Stomach smooth muscle (tissue), 2 donors: ENCODE measurements around the gene B3GNT8.
A peak's percentile ranks its signal among the peaks of the same experiment; 100 is the strongest.

Experiments
- H3K27ac ChIP-seq: one replicate; pipeline ENCODE4 v1.7.0; 2013; ENCODE audit warnings: mild to moderate bottlenecking, low read length, inconsistent platforms
- H3K27me3 ChIP-seq, 2 donors: one replicate each; pipeline ENCODE4 v1.7.0; 2013; ENCODE audit warnings: low read length in 2 of 2; ENCODE audit not compliant: insufficient read depth in 2 of 2, control insufficient read depth in 1 of 2
- H3K36me3 ChIP-seq, 2 donors: one replicate each; pipeline ENCODE4 v1.7.0; 2013; ENCODE audit warnings: low read length in 2 of 2; ENCODE audit not compliant: control insufficient read depth in 2 of 2, insufficient read depth in 2 of 2
- H3K4me1 ChIP-seq: one replicate; pipeline ENCODE4 v1.7.0; 2013; ENCODE audit warnings: low read length; ENCODE audit not compliant: control insufficient read depth, insufficient read depth
- H3K4me3 ChIP-seq, 2 donors: one replicate each; pipeline ENCODE4 v1.7.0; 2013; ENCODE audit warnings: low read length in 2 of 2
- H3K9ac ChIP-seq, 2 donors: one replicate each; pipeline ENCODE4 v1.7.0; 2013; ENCODE audit warnings: low read length in 2 of 2, mild to moderate bottlenecking in 1 of 2
- H3K9me3 ChIP-seq, 2 donors: one replicate each; pipeline ENCODE4 v1.7.0; 2013; ENCODE audit warnings: low read length in 2 of 2; ENCODE audit not compliant: control insufficient read depth in 2 of 2
- donor health status: healthy.
- donor health status: Pancreatic carcinoma.

The B3GNT8 gene

GRCh38 chr19:41403181-41403970, 23.8 kb downstream of the B3GNT8 start:
- H3K27me3 ChIP-seq, result no peaks in the 10 kb centered on the region
- peaks cover 16% of the 10 kb centered on the region for H3K4me1 ChIP-seq
- H3K27ac ChIP-seq, result no peak overlapping the region

GRCh38 chr19:41402010-41402409, 25.2 kb downstream of the B3GNT8 start:
- no peak overlapping the region for H3K27ac ChIP-seq
- H3K9ac ChIP-seq, result no peak overlapping the region
- H3K36me3 ChIP-seq, result peaks cover 4 to 7% of the 10 kb centered on the region in 2 donors
- no peaks in the 10 kb centered on the region for H3K9me3 ChIP-seq
- no peaks in the 10 kb centered on the region for H3K27me3 ChIP-seq
- peaks cover 17% of the 10 kb centered on the region for H3K4me1 ChIP-seq
- no peak overlapping the region for H3K4me3 ChIP-seq

More at GRCh38 chr19:41403181-41403970, 23.8 kb downstream of the B3GNT8 start:
- H3K9me3 ChIP-seq, result no peaks in the 10 kb centered on the region
- H3K9ac ChIP-seq, result no peak overlapping the region
- H3K4me3 ChIP-seq, result no peak overlapping the region
- peaks cover 4 to 7% of the 10 kb centered on the region in 2 donors for H3K36me3 ChIP-seq

GRCh38 chr19:41401483-41401882, 25.7 kb downstream of the B3GNT8 start:
- Histone ChIP-seq H3K27me3 (no peaks in the 10 kb centered on the region), H3K27ac (no peak overlapping the region), H3K9ac (no peak overlapping the region), H3K4me1 (peaks cover 19% of the 10 kb centered on the region), H3K36me3 (peaks cover 4 to 7% of the 10 kb centered on the region in 2 donors), H3K4me3 (no peak overlapping the region), H3K9me3 (no peaks in the 10 kb centered on the region)

GRCh38 chr19:41399525-41399924, 27.6 kb downstream of the B3GNT8 start:
- Histone ChIP-seq H3K4me1 (peaks cover 19% of the 10 kb centered on the region), H3K9me3 (no peaks in the 10 kb centered on the region), H3K4me3 (no peak overlapping the region), H3K36me3 (peaks cover 4 to 7% of the 10 kb centered on the region in 2 donors), H3K27ac (no peak overlapping the region), H3K9ac (no peak overlapping the region), H3K27me3 (no peaks in the 10 kb centered on the region)

- H3K27me3 ChIP-seq, result no peaks in the 10 kb centered on the region
- no peak overlapping the region for H3K27ac ChIP-seq
- no peaks in the 10 kb centered on the region for H3K9me3 ChIP-seq
- peak overlapping the region in 1 of 2 donors; percentile 88 for H3K9ac ChIP-seq
- H3K4me1 ChIP-seq, result peaks cover 19% of the 10 kb centered on the region
- H3K36me3 ChIP-seq, result peaks cover 4 to 7% of the 10 kb centered on the region in 2 donors
- H3K4me3 ChIP-seq, result peak overlapping the region; percentile 88 to 90
Measured at GRCh38 chr19:41399091-41399490, 28.1 kb downstream of the B3GNT8 start.

GRCh38 chr19:41398598-41398997, 28.6 kb downstream of the B3GNT8 start:
- Histone ChIP-seq H3K27me3 (no peaks in the 10 kb centered on the region), H3K4me3 (peak overlapping the region; percentile 88 to 90), H3K36me3 (peaks cover 4 to 7% of the 10 kb centered on the region in 2 donors), H3K9me3 (no peaks in the 10 kb centered on the region), H3K9ac (peak overlapping the region; percentile 88 to 95), H3K27ac (peak overlapping the region; percentile 92), H3K4me1 (peaks cover 19% of the 10 kb centered on the region)

- H3K4me1 ChIP-seq, result peaks cover 19% of the 10 kb centered on the region
- H3K36me3 ChIP-seq, result peaks cover 2 to 4% of the 10 kb centered on the region in 2 donors
- peak overlapping the region; percentile 92 for H3K27ac ChIP-seq
- no peaks in the 10 kb centered on the region for H3K27me3 ChIP-seq
- peak overlapping the region; percentile 88 to 95 for H3K9ac ChIP-seq
- H3K9me3 ChIP-seq, result no peaks in the 10 kb centered on the region
- peak overlapping the region; percentile 88 to 90 for H3K4me3 ChIP-seq
Measured at GRCh38 chr19:41398050-41398418, 29.1 kb downstream of the B3GNT8 start.

GRCh38 chr19:41397086-41398049, 29.8 kb downstream of the B3GNT8 start, which contains the start of the genes BCKDHA and EXOSC5:
Gene BCKDHA, plus strand, starts transcription at chr19:41397818. Its CDS starts 10 bp downstream, at chr19:41397828.
Gene EXOSC5, minus strand, starts transcription at chr19:41397359. Its CDS starts 31 bp downstream, at chr19:41397328.
- peaks cover 19% of the 10 kb centered on the region for H3K4me1 ChIP-seq
- no peaks in the 10 kb centered on the region for H3K27me3 ChIP-seq
- H3K36me3 ChIP-seq, result peaks cover 0 to 4% of the 10 kb centered on the region in 2 donors
- H3K4me3 ChIP-seq, result peak within 1 kb of the TSS; percentile 88 to 100
- H3K27ac ChIP-seq, result peak within 1 kb of the TSS; percentile 92
- peak within 1 kb of the TSS; percentile 88 to 95 for H3K9ac ChIP-seq
- no peaks in the 10 kb centered on the region for H3K9me3 ChIP-seq

- H3K27ac ChIP-seq, result no peak overlapping the region
- H3K36me3 ChIP-seq, result peaks cover 0 to 10% of the 10 kb centered on the region in 2 donors
- no peak overlapping the region for H3K4me3 ChIP-seq
- peaks cover 19% of the 10 kb centered on the region for H3K4me1 ChIP-seq
- no peak overlapping the region for H3K9ac ChIP-seq
- no peaks in the 10 kb centered on the region for H3K27me3 ChIP-seq
- H3K9me3 ChIP-seq, result no peaks in the 10 kb centered on the region
Measured at GRCh38 chr19:41395355-41395754, 31.8 kb downstream of the B3GNT8 start.

- no peak overlapping the region for H3K9ac ChIP-seq
- no peaks in the 10 kb centered on the region for H3K27me3 ChIP-seq
- peaks cover 3 to 14% of the 10 kb centered on the region in 2 donors for H3K36me3 ChIP-seq
- peaks cover 7% of the 10 kb centered on the region for H3K4me1 ChIP-seq
- H3K4me3 ChIP-seq, result no peak overlapping the region
- H3K9me3 ChIP-seq, result no peaks in the 10 kb centered on the region
- no peak overlapping the region for H3K27ac ChIP-seq
Measured at GRCh38 chr19:41392775-41393174, 34.4 kb downstream of the B3GNT8 start.
